ENCODE data around the gene SLX4IP.

The SLX4IP gene

DNA sequence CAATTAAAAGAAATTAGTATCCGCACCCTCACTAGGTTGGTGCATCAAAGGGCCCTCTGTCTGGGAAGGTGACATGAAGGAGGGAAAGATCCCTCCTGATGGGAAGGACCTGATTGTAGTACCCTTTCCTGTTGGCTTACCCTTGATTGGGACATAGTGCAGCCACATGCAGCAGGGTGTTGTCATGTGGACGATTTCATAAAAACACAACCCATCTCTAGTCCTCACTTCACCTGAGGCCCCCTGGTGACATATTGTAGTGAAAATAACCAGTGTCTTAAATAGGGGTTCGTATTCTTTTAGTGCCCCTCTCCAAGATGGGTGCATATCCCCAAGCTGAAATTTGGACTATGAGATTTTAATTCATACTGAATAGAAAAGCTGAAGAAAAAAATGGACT, 97.3 kb downstream of the SLX4IP start:
- TF ChIP-seq, protein P1, sequence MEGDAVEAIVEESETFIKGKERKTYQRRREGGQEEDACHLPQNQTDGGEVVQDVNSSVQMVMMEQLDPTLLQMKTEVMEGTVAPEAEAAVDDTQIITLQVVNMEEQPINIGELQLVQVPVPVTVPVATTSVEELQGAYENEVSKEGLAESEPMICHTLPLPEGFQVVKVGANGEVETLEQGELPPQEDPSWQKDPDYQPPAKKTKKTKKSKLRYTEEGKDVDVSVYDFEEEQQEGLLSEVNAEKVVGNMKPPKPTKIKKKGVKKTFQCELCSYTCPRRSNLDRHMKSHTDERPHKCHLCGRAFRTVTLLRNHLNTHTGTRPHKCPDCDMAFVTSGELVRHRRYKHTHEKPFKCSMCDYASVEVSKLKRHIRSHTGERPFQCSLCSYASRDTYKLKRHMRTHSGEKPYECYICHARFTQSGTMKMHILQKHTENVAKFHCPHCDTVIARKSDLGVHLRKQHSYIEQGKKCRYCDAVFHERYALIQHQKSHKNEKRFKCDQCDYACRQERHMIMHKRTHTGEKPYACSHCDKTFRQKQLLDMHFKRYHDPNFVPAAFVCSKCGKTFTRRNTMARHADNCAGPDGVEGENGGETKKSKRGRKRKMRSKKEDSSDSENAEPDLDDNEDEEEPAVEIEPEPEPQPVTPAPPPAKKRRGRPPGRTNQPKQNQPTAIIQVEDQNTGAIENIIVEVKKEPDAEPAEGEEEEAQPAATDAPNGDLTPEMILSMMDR (IDR thresholded peaks at IDR 0.05; ENCODE audit: insufficient read depth, low read depth, low read length, missing control alignments): no peak
- no peak overlapping the region for H3K4me3 ChIP-seq (ENCODE audit: low read depth, low read length)
- DNase-seq (ENCODE audit: low read depth): no peak

DNA sequence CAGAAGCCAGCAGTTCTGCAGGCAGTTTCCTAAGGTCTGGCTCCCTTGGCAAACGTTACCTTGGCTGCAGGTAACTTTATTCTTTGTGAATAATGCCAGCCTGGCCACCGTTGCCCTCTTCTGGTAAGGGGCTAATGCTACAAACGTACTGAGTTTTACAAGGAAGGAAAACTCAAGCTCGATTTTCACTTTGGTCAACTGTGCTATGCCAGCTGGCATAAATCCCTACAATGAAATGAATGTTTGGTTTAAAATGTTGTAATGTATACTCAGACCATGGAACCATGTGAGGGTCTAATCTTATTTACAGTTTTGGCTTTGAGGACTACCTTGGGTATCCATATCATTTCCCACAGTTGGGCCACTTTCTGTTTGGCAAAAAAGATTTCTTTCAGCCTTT, 101.4 kb downstream of the SLX4IP start:
- TF ChIP-seq, protein P1 (IDR thresholded peaks at IDR 0.05; ENCODE audit: insufficient read depth, low read depth, low read length, missing control alignments): peak; percentile 30
- H3K4me3 ChIP-seq (ENCODE audit: low read depth, low read length): no peak overlapping the region
- no peak for DNase-seq (ENCODE audit: low read depth)

DNA sequence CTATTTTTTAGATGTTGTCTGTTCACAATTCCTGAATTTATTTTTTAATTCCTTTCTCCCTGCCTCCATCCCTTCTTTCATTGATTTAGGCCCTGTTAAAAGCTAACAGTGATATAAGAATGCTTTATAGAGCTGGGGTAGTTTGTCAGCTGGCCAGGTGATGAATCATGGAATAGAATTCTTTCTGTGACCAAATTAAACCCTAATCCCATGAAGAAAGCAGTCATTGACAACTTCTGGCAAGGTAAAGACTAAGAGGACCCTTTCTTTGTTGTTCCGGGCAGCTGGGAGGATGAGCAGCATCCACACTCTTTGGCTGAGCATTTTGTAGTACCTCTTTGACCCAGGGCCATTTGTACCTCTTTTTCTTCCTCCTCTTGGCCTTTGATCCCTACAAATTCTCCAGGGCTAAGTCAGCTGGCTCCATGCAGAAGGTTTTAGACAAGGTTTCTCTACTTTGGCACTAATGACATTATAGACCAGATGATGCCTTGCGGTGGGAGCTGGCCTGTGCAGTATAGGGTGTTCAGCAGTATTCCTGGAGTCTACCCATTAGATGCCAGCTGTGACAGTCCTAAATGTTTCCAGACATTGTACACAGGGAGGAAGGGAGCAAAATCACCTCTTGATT, 102.9 kb downstream of the SLX4IP start:
- TF ChIP-seq, protein P1 (IDR thresholded peaks at IDR 0.05; ENCODE audit: insufficient read depth, low read depth, low read length, missing control alignments): no peak
- no peak overlapping the region for H3K4me3 ChIP-seq (ENCODE audit: low read depth, low read length)
- no peak for DNase-seq (ENCODE audit: low read depth)

DNA sequence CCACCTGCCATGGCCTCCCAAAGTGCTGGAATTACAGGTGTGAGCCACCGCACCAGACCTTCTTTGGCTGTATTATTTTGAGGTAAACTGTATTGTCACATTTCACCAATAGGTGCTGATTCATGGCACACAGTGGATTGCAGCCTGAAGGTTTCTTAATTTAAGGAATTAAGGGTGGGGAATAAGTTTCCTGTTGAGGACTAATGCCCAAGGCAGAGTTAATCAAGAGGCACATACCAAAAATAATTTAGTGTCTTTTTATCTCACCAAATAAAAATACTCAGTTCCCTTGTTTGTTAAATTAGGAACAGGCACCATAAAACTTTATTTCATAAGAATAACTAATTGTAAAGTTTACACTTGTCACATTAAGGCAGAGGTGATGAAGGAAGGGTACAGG, 103.7 kb downstream of the SLX4IP start:
- TF ChIP-seq, protein P1 (IDR thresholded peaks at IDR 0.05; ENCODE audit: insufficient read depth, low read depth, low read length, missing control alignments): no peak
- no peak overlapping the region for H3K4me3 ChIP-seq (ENCODE audit: low read depth, low read length)
- no peak for DNase-seq (ENCODE audit: low read depth)

DNA sequence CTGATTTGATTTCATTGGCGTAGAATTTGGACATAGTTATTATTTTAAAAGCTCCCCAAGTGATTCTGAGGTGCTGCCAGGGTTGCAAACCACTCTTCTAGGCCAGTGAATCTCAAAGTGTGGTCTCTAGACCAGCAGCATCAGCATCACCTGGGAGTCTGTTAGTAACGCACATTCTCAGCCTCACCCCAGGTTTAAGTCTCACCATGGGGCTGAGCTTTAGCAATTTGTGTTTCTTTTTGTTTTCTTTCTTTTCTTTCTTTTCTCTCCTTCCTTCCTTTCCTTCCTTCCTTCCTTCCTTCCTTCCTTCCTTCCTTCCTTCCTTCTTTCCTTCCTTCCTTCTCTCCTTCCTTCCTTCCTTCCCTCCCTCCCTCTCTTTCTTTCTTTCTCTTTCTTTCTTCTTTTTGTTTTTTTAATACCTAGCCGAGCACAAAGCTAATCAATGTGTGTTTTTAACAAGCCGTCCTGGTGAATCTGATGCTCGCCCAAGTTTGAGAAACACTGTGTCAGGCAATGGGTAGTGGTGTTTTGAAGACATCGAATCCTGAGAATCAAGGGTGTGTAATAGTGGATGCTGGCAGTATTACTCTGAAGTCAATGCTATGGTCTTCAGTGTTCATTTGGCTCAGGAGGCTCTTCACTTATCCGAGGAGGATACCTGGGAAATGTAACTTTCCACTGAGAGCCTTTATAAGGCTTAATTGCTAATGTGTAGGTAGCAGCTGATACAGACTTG, 104.9 kb downstream of the SLX4IP start:
- TF ChIP-seq, protein P1 (IDR thresholded peaks at IDR 0.05; ENCODE audit: insufficient read depth, low read depth, low read length, missing control alignments): no peak
- DNase-seq (ENCODE audit: low read depth): no peak
- no peak overlapping the region for H3K4me3 ChIP-seq (ENCODE audit: low read depth, low read length)

DNA sequence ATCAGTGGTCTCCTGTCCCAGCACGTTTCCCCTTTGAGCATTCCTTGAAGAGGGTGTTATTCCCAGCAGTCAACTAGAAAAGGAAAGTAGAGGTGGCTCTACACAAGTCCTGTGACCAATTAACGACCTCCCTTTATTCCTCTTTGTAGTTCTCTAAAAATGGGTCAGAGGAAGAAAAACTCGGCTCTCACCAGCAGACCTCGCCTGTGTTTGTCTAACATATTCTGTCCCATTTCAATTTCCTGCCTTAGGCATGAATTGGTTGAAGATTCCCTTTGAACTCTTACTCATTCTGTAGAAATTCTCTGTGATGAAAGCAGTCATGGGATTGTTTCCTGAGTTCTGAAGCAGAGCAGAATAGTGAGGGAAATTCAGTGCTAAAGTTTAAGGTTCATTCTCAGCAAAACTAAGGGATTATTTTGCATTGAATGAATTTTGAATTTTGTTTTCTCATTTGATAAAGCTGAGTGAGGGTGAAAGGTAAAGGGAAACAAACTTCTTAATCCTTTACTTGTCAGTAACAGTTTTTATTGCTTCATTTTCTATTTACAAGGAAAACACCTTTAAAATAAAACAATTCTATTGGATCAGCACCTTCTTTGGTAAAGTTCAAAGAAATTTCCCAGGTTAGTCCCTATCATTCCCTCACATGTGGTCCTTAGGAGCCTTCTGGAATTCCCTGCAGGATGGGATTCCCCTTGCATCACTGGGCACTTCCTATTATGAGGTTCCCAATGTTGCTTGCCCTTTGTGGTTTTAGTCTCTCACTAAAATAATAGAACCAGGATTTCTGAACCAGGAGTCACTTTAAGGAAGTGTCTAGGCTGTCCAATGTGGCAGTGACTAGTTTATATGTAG, 105.8 kb downstream of the SLX4IP start:
- H3K4me3 ChIP-seq (ENCODE audit: low read depth, low read length): no peak overlapping the region
- DNase-seq (ENCODE audit: low read depth): no peak
- TF ChIP-seq, protein P1 (IDR thresholded peaks at IDR 0.05; ENCODE audit: insufficient read depth, low read depth, low read length, missing control alignments): no peak

Measured in GM12865 (cell line).